Activated CD4-positive, alpha-beta T cell treated with anti-CD3 and anti-CD28 coated beads, Interleukin-2, Interleukin-6, amounts not matched to agents 100 ng/mL and 50 ng/mL, durations not matched to agents 16 hours and 8 hours (primary cell): ENCODE measurements around the gene ADGRL3.
"Not testable (repeated sequence)": the region's sequence is repeated elsewhere in the genome, so short reads cannot be mapped to it uniquely, and the experiment has no call there.

Source experiments
- DNase-seq: peaks from one replicate; pipeline ENCODE4 v3.0.0-alpha.2; 2020

Gene ADGRL3

GRCh38 chr4:61509721-61510241 lies 309.7 kb downstream of the ADGRL3 start:
- not testable (repeated sequence) for DNase-seq

- no peak for DNase-seq
These were observed 311.8 kb downstream of the ADGRL3 start for GRCh38 chr4:61511716-61512488.

- no peak for DNase-seq
These were observed 314.9 kb downstream of the ADGRL3 start for GRCh38 chr4:61514991-61515390.

GRCh38 chr4:61517144-61517543 lies 317.0 kb downstream of the ADGRL3 start:
- DNase-seq, result no peak

- DNase-seq, result no peak
These were observed 320.0 kb downstream of the ADGRL3 start for GRCh38 chr4:61520166-61520565.

- no peak for DNase-seq
These were observed 320.6 kb downstream of the ADGRL3 start for GRCh38 chr4:61520681-61521160.

- no peak for DNase-seq
These were observed 321.3 kb downstream of the ADGRL3 start for GRCh38 chr4:61521451-61521850.

- no peak for DNase-seq
These were observed 322.2 kb downstream of the ADGRL3 start for GRCh38 chr4:61522312-61522711.

GRCh38 chr4:61527888-61528287 lies 327.8 kb downstream of the ADGRL3 start:
- DNase-seq, result no peak

GRCh38 chr4:61528595-61528994 lies 328.5 kb downstream of the ADGRL3 start:
- DNase-seq, result no peak

- DNase-seq, result no peak
These were observed 331.1 kb downstream of the ADGRL3 start for GRCh38 chr4:61531188-61531587.

GRCh38 chr4:61532336-61533000 lies 332.3 kb downstream of the ADGRL3 start:
- no peak for DNase-seq

GRCh38 chr4:61533140-61533539 lies 333.0 kb downstream of the ADGRL3 start:
- DNase-seq, result no peak

- DNase-seq, result no peak
These were observed 340.8 kb downstream of the ADGRL3 start for GRCh38 chr4:61540944-61541343.

- no peak for DNase-seq
These were observed 341.3 kb downstream of the ADGRL3 start for GRCh38 chr4:61541459-61541858.

- DNase-seq, result no peak
These were observed 343.9 kb downstream of the ADGRL3 start for GRCh38 chr4:61543976-61544375.

GRCh38 chr4:61545902-61546480 lies 345.9 kb downstream of the ADGRL3 start:
- DNase-seq, result no peak

- DNase-seq, result no peak
These were observed 349.2 kb downstream of the ADGRL3 start for GRCh38 chr4:61549336-61549735.

GRCh38 chr4:61553557-61554125 lies 353.5 kb downstream of the ADGRL3 start:
- no peak for DNase-seq

- DNase-seq, result no peak
These were observed 355.7 kb downstream of the ADGRL3 start for GRCh38 chr4:61555789-61556188.

GRCh38 chr4:61556277-61556676 lies 356.2 kb downstream of the ADGRL3 start:
- no peak for DNase-seq

GRCh38 chr4:61559396-61559795 lies 359.3 kb downstream of the ADGRL3 start:
- no peak for DNase-seq

- DNase-seq, result no peak
These were observed 360.9 kb downstream of the ADGRL3 start for GRCh38 chr4:61561028-61561427.
